GM10266 (cell line): ENCODE data around the gene HS6ST3.

Experiments used
- DNase-seq: peaks from one replicate; pipeline ENCODE4 v3.0.0; 2012; ENCODE audit errors: extremely low spot score
- TF ChIP-seq, protein P1 (sequence below): IDR thresholded peaks from 2 replicates; pipeline ENCODE4 v1.5.1; 2012; ENCODE audit warnings: mild to moderate bottlenecking, low read depth; ENCODE audit not compliant: control insufficient read depth, insufficient read depth; ENCODE audit errors: missing control alignments

The HS6ST3 gene

DNA sequence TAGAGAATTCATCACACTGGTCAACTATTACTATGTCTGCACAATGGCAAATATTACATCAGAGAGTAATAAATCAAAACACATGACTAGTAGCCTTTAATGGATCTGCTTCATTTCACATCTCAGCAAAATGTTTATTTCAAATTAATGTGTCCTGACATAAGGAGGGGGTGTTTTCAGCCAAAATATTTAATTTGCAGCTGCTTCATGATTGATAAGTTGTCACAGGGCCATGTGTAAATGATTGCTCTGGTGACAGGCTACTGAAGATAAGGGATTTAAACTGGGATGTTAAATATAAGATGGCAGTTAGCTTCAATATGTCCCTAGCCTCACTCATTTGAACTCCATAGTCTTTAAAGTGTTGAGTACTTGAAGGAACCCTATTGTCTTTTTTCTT, 601.1 kb downstream of the HS6ST3 start:
- DNase-seq: no peak
- TF ChIP-seq, protein P1, sequence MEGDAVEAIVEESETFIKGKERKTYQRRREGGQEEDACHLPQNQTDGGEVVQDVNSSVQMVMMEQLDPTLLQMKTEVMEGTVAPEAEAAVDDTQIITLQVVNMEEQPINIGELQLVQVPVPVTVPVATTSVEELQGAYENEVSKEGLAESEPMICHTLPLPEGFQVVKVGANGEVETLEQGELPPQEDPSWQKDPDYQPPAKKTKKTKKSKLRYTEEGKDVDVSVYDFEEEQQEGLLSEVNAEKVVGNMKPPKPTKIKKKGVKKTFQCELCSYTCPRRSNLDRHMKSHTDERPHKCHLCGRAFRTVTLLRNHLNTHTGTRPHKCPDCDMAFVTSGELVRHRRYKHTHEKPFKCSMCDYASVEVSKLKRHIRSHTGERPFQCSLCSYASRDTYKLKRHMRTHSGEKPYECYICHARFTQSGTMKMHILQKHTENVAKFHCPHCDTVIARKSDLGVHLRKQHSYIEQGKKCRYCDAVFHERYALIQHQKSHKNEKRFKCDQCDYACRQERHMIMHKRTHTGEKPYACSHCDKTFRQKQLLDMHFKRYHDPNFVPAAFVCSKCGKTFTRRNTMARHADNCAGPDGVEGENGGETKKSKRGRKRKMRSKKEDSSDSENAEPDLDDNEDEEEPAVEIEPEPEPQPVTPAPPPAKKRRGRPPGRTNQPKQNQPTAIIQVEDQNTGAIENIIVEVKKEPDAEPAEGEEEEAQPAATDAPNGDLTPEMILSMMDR: no peak

DNA sequence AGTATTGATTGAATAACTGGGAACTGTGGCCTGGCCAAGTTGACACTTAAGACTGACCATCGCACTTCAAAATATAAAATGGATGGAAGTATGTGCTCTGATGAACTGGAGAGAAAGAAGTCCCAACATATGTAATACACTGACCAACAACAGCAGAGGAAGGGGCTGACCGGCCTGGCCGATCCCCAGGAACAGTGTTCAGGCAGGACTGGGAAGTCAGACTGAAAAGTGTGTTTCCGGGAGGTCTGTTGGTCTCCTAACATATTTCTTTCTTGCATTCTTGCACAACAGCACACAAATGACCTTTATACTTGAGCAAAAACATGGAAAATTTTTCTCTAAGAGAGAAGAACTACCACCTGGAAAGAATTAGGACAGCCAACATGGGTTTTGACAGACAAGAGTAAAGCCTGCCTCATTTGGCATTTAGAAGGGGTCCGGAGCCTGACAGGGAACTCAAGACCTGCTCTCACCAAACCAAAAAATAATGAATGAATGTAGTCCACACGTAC, 606.5 kb downstream of the HS6ST3 start:
- DNase-seq: no peak

DNA sequence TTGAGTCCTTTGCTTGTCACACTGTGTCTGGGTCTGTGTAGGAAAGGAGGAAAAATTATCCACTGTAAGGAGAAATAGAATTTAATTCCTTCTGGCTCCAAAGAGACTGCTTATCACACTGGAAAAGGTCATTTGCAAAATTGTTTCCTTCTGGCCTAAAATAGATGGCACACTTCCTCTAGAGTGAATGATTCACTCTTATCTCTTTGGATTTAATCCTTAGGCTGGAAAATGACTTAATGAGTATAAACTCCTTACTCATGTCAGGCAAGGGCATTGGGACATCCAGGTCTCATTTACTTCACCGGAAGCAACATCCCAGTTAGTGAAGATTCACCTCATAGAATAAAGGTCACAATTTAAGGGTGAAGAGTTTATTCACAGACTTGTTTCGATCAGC, 610.8 kb downstream of the HS6ST3 start:
- TF ChIP-seq, protein P1: no peak
- no peak for DNase-seq

More for the DNA sequence above, 606.5 kb downstream of the HS6ST3 start:
- TF ChIP-seq, protein P1: no peak

DNA sequence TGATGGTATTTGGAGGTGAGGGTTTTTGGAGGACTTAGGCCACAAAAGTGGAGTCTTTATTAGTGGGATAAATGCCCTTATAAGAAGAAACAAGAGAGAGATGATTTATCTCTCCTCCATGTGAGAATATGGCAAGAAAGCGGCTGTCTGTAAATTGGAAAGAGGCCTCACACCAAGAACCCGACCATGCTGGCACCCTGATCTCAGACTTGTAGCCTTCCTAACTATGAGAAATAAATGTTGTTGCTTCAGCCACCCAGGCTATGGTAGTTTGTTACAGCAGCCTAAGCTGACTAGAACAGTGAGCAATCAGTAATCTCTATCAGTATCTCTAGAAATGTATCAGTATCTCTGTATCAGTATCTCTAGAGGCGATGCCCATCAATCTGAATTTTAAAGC, 617.2 kb downstream of the HS6ST3 start:
- DNase-seq: no peak
- TF ChIP-seq, protein P1: no peak

DNA sequence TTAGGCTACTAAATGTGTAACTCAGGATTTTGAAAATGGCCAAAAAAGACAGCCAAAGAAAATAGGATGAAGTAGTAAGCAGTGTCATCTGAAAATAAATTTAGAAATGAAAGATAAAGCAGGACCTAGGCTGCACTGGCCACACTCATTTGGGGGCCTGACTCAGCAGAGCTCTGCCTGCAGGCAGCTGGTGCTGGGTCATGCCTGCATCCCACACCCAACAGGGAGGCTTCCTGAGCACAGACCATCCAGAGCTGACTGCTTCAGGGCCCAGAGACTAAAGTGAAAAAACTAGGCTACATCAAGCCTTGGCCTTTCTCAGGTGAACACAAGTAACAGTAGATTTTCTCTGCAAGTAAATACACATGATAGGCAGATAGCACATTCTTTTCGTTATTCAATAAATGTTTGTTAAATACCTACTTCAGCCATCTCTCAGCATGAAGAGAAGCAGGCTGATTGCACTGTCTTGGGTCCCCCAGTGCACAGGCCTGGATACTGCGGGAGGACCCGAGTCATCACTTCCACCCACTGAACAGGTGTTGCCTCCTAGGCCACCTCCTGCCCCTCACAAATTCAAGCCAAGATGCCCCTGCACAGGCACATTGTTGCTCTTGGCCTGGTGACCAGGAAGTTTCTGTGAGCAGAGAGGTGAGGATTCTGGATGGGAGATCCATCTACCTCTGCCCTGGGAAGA, 620.4 kb downstream of the HS6ST3 start:
- DNase-seq: no peak
- TF ChIP-seq, protein P1: no peak

DNA sequence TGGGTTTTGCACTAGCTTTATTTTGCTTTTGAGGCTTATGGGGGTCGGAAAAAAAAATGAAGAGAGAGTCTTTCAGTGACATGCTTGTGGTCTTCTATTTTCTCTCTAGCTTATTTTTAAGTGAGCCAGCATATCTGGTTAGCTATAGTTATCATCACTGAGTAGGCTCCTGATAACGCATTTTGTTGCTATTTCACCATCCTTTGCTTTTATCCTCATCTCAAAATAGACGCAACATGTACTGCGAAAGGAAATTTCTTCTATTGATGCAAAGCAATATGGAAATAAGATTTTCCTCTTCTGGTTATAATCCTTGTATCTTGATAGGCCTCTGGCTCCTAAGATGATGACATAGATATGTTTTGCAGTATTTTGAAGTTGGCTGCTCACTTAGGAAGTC, 630.5 kb downstream of the HS6ST3 start:
- TF ChIP-seq, protein P1: no peak
- DNase-seq: no peak

DNA sequence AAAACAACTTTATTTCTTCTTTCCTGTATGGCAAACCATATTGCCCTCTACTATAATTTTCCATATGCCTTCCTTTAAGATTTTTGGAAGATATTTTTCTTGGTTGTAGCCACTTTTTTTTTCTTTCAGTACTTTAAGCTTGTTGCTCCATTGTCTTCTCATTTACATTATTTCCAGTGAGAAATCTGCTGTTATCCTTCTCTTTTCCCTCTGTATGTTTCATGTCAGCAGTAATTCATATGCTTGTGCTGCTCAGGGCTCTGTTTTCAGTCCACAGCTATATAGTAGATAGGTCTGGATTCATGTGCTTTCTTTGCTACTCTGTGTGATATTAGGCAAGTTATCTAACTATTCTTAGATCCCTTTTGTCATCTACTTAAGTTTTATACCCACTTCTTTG, 636.7 kb downstream of the HS6ST3 start:
- TF ChIP-seq, protein P1: no peak
- no peak for DNase-seq
